Measurements from ENCODE around the gene NUP188.

The NUP188 gene, protein sequence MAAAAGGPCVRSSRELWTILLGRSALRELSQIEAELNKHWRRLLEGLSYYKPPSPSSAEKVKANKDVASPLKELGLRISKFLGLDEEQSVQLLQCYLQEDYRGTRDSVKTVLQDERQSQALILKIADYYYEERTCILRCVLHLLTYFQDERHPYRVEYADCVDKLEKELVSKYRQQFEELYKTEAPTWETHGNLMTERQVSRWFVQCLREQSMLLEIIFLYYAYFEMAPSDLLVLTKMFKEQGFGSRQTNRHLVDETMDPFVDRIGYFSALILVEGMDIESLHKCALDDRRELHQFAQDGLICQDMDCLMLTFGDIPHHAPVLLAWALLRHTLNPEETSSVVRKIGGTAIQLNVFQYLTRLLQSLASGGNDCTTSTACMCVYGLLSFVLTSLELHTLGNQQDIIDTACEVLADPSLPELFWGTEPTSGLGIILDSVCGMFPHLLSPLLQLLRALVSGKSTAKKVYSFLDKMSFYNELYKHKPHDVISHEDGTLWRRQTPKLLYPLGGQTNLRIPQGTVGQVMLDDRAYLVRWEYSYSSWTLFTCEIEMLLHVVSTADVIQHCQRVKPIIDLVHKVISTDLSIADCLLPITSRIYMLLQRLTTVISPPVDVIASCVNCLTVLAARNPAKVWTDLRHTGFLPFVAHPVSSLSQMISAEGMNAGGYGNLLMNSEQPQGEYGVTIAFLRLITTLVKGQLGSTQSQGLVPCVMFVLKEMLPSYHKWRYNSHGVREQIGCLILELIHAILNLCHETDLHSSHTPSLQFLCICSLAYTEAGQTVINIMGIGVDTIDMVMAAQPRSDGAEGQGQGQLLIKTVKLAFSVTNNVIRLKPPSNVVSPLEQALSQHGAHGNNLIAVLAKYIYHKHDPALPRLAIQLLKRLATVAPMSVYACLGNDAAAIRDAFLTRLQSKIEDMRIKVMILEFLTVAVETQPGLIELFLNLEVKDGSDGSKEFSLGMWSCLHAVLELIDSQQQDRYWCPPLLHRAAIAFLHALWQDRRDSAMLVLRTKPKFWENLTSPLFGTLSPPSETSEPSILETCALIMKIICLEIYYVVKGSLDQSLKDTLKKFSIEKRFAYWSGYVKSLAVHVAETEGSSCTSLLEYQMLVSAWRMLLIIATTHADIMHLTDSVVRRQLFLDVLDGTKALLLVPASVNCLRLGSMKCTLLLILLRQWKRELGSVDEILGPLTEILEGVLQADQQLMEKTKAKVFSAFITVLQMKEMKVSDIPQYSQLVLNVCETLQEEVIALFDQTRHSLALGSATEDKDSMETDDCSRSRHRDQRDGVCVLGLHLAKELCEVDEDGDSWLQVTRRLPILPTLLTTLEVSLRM (N-terminal part only)

DNA sequence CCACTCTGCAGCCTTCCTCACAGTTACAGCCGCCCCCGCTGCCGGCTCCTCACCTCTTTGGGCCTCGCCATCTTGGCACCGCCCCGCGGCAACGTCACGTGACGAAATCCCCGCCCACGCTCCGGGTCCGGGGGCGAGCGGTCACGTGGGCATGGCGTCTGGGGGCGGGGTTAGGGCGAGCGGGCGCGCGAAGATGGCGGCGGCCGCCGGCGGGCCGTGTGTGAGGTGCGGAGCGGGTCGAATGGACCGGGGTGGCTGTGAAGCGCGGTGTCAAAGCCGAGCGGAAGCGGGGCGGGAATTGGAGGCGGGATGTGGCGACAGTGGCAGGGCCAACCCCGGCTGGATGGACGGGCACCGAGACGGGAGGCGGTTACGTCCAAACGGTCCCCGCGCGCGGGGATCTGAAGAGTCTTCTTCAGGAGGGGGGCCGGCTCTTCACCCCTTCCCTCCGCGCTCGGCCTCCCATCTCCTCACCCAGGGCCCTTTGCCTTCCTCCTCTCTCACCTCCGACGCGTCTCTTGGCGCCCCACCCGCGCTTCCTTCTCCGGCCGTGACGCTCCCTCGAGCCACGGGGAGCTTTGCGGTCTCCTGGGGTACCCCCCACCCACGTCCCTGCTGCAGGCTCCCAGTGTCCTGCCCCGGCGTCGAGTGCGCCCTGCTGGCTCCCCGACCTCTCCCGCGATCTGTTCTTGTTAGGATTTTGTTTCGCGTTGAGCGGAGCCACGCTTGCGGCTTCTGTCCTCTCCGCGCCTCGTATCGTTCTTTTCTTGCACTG is at the start of gene NUP188, which contains the start of gene DOLK:
TSS of gene NUP188 (plus strand) at position 173 of the 775 bp plus-strand sequence. CDS start at position 194, 21 bp downstream.
TSS of gene DOLK (minus strand) at position 77 of the 775 bp plus-strand sequence. CDS start 300 bp downstream, outside the sequence.
- in situ Hi-C loops (cut with MboI; ENCODE audit: low sequenced_read_pairs): no loop called here

DNA sequence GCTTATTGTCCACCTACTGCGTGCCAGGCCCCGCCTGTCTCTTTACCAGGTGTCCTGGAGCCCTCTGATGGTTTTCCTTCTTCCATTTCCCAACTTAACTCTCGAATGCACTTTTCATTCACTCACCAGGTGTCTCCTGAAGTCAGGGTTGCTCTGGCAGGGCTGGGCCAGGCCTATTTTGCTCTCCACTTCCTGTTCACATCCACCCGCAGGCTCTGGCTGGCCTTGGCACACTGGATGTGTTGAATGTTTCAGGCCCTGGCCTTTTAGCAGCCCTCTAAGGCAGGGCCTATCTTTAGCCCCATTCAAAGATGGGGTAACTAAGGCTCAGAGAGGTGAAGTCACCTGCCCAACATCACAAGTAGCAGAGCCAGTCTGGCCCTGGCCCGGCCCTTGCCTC is 49.1 kb upstream of the NUP188 start:
- in situ Hi-C loops (cut with MboI; ENCODE audit: low sequenced_read_pairs): no loop called here

- in situ Hi-C loops (cut with MboI; ENCODE audit: low sequenced_read_pairs): no loop called here
Measured at GRCh38 chr9:128898845-128899565, 48.5 kb upstream of the NUP188 start.

GRCh38 chr9:128899566-128900322 is 47.8 kb upstream of the NUP188 start:
- in situ Hi-C loops (cut with MboI; ENCODE audit: low sequenced_read_pairs): no loop called here

GRCh38 chr9:128901379-128901778 is 46.1 kb upstream of the NUP188 start:
- in situ Hi-C loops (cut with MboI; ENCODE audit: low sequenced_read_pairs): no loop called here

DNA sequence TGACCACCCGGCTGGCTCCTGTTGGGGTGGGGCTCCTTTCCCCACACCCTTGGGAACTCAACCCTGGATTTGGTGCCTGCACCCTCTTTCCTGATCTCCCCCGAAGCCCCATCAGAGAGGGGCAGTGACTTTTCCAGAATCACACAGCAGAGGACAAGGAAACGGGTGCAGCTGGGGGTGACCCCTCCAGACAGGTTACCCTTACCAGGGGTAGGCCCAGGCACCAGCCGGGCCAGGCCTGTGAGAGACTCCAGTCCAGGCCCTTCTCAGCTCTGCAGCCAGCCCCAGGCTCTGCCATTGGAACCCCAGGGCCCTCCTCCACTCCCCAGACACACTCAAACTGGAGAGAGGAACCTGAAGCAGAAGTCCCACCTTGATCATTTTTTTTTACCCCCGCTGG is 45.7 kb upstream of the NUP188 start:
- in situ Hi-C loops (cut with MboI; ENCODE audit: low sequenced_read_pairs): no loop called here

- in situ Hi-C loops (cut with MboI; ENCODE audit: low sequenced_read_pairs): no loop called here
Measured at GRCh38 chr9:128902351-128903078, 45.0 kb upstream of the NUP188 start.

- in situ Hi-C loops (cut with MboI; ENCODE audit: low sequenced_read_pairs): no loop called here
Measured at GRCh38 chr9:128903079-128903461, 44.4 kb upstream of the NUP188 start.

- in situ Hi-C loops (cut with MboI; ENCODE audit: low sequenced_read_pairs): no loop called here
Measured at GRCh38 chr9:128903871-128904620, 43.5 kb upstream of the NUP188 start.

DNA sequence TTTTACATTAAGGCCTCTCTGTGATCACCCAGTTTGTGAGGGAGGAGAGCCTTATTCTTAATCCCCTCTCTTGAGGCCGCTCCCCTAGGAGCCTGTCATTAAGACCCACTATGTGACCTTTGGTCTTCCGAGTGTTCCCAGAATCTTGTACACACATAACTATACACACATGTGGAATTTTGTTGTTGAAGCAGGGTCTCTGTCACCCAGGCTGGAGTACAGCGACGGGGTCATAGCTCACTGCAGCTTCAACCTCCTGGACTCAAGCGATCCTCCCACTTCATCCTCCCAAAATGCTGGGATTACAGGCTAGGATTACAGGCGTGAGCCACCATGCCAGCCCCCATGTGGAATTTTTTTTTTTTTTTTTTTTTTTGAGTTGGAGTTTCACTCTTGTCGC is 41.5 kb upstream of the NUP188 start:
- in situ Hi-C loops (cut with MboI; ENCODE audit: low sequenced_read_pairs): no loop called here

DNA sequence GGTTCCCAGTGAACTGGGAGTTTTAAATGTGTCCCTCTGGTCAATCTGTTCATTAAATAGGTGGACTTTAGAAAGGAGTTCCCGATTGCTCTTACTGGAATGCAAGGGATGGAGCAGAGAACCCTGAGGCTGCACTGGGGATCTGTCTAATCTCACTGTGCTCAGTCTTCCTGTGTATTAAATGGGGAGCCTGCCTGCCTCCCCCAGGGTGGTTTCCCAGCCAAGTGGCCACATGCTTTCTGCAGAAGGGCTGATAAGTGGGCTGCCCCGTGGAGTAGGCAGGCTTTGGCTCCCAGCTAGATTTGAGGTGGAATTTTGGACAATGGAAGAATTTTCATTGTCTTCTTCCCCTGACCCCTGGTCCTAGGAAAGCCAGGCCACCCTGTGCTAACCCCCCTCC is 40.8 kb upstream of the NUP188 start:
- in situ Hi-C loops (cut with MboI; ENCODE audit: low sequenced_read_pairs): no loop called here

- in situ Hi-C loops (cut with MboI; ENCODE audit: low sequenced_read_pairs): no loop called here
Measured at GRCh38 chr9:128908372-128908771, 39.1 kb upstream of the NUP188 start.

DNA sequence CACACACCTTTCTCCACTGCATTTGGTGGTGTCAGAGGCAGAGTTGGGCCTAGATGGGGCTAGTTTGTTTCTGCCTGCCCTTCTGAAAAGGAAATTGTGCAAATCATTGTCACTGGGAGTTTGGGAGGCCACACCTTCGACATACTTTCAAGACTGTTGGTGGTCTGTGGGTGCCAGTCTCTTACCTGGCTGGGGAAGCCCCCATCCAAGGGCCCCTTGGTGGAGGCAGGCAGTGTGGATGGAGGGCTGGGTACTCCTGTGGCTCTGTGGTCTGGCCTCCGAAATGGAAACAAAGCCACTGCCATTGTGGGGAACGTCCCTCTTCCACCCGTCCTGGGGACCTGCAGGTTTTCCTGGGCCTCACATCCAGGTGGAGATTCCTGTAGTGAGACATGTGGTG is 37.6 kb upstream of the NUP188 start:
- in situ Hi-C loops (cut with MboI; ENCODE audit: low sequenced_read_pairs): no loop called here

- in situ Hi-C loops (cut with MboI; ENCODE audit: low sequenced_read_pairs): no loop called here
Measured at GRCh38 chr9:128910906-128911305, 36.6 kb upstream of the NUP188 start.

DNA sequence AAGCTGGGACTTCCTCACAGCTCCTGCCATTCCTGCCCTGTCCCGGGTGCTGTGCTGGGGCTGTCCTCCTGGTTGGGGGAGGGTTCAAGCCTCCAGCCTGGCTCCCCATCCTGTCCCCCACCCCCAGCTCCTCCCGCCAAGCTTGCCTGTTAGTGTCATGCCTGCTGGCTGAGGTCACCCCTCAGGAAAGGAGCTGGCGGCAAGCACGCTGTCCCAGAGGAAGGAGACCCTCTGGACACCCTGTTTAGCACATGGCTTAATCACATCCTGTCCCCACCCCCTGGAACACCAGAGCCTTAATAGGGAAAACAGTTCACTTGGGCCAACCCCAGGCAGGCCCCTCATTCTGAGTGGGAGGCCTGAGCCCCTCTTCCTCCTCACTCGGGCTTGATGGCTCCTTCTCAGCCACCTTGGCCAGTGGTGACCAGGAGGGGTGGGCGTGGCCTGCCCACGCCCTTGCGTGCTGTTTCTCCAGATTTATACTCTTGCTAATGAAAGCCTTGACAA is 35.9 kb upstream of the NUP188 start:
- in situ Hi-C loops (cut with MboI; ENCODE audit: low sequenced_read_pairs): no loop called here

GRCh38 chr9:128912270-128912853 is 35.1 kb upstream of the NUP188 start:
- in situ Hi-C loops (cut with MboI; ENCODE audit: low sequenced_read_pairs): no loop called here
